Stimulated activated naive CD8-positive, alpha-beta T cell treated with anti-CD3 and anti-CD28 coated beads, Interleukin-15, amount 100 ng/mL, for 72 hours (primary cell): ENCODE results near the gene BTBD10.
"Not testable (repeated sequence)": the region's sequence is repeated elsewhere in the genome, so short reads cannot be mapped to it uniquely, and the experiment has no call there.

Experiments
- ATAC-seq: fragments of 150-1000 bp; cut with Tn5 transposase; 2 replicates; pipeline ENCODE4 v1.10.0; 2021; ENCODE audit warnings: mild to moderate bottlenecking, moderate library complexity
- DNase-seq, 2 donors: peaks; one replicate each; pipeline ENCODE4 v3.0.0; 2021 to 2022
- H3K27ac Mint-ChIP-seq, 2 donors: one replicate each; pipeline ENCODE4 v1.8.0; 2022; ENCODE audit warnings: mild to moderate bottlenecking in 2 of 2, mixed read lengths in 2 of 2, moderate library complexity in 2 of 2
- H3K27me3 Mint-ChIP-seq: one replicate; pipeline ENCODE4 v1.8.0; 2022; ENCODE audit warnings: mixed read lengths
- H3K4me1 Mint-ChIP-seq: one replicate; pipeline ENCODE4 v1.8.0; 2022; ENCODE audit warnings: mild to moderate bottlenecking, mixed read lengths
- H3K4me3 Mint-ChIP-seq, 2 donors: one replicate each; pipeline ENCODE4 v1.8.0; 2022; ENCODE audit warnings: mild to moderate bottlenecking in 2 of 2, mixed read lengths in 2 of 2, moderate library complexity in 1 of 2
- H3K9me3 Mint-ChIP-seq, 2 donors: one replicate each; pipeline ENCODE4 v1.8.0; 2022; ENCODE audit warnings: mixed read lengths in 2 of 2

Gene BTBD10

DNA sequence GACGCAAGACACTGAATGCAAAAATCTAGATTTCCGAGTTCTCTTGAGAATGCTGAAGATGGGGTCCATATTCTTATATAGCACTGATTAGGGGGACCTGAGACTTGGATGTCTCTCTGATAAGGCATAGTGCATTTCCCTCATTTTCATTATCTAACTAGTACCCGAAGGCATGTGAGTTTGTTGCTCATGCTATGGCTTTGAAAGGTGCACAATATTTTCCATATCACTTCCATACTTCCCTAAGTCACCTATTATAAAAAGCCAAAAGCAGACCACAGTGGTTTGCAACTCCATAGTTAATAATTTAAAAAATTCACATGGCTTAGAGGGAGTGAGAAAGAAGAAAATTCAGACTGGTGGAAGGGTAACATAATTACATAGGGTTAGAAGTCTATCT, 1.7 kb downstream of the BTBD10 start:
- Mint-ChIP-seq H3K4me3 (peak overlapping the region in 1 of 2 donors; percentile 99), H3K4me1 (peaks cover 37% of the 10 kb centered on the region), H3K27me3 (no peaks in the 10 kb centered on the region), H3K9me3 (no peaks in the 10 kb centered on the region), H3K27ac (no peak overlapping the region)
- ATAC-seq (no peak), DNase-seq (no peak)

DNA sequence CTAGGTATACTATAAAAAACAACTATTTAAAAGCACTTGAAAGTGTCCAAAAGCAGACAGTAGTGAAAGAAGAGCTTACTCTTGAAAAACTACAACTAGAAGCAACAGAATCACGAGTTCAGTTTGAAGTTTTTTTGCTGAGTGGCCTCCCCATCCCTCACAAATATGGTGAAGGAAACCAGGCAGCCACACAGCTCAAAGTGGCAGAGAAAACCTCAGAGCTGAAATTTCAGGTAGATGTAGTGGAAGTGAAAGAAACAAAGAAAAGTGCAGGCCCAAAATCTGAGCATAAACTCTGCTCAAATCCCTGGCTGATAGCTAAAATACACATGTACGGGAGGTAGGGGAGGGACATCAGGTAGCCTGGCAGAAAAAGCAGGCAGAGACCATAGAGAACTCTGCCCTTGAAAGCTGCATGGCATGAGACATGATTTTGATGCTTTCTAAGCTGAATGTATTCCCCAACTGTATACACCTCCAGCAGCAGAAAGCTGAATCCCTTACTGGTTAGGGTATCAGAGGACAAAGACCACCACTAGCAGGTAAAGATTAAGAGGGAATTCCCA, 12.1 kb downstream of the BTBD10 start:
- peak overlapping the region in 1 of 2 donors; percentile 55 for H3K27ac Mint-ChIP-seq
- peaks cover 0 to 9% of the 10 kb centered on the region in 2 donors for H3K9me3 Mint-ChIP-seq
- H3K27me3 Mint-ChIP-seq, result no peaks in the 10 kb centered on the region
- H3K4me3 Mint-ChIP-seq, result peak overlapping the region; percentile 24 to 54
- DNase-seq (no peak), ATAC-seq (peak; percentile 56)
- H3K4me1 Mint-ChIP-seq, result peaks cover 45% of the 10 kb centered on the region

DNA sequence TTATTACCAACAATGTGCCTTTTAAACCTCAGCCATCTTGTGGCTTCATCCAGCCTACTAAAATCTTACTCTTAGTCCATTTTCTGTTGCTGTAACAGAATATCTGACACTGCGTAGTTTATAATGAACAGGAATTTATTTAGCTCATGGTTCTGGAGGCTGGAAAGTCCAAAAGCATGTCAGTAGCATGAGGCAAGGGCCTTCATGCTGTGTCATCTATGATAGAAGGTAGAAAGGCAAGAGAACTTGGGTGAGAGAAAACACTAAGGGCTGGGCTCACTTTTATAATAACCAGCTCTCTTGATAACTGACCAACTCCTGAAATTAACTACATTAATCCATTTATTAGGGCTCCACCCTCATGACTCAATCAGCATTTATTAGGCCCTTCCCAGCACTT, 13.5 kb downstream of the BTBD10 start:
- DNase-seq (no peak), ATAC-seq (no peak)
- peaks cover 50% of the 10 kb centered on the region for H3K4me1 Mint-ChIP-seq
- peak overlapping the region in 1 of 2 donors; percentile 43 for H3K27ac Mint-ChIP-seq
- no peak overlapping the region for H3K4me3 Mint-ChIP-seq
- H3K9me3 Mint-ChIP-seq, result peaks cover 0 to 9% of the 10 kb centered on the region in 2 donors
- H3K27me3 Mint-ChIP-seq, result no peaks in the 10 kb centered on the region

DNA sequence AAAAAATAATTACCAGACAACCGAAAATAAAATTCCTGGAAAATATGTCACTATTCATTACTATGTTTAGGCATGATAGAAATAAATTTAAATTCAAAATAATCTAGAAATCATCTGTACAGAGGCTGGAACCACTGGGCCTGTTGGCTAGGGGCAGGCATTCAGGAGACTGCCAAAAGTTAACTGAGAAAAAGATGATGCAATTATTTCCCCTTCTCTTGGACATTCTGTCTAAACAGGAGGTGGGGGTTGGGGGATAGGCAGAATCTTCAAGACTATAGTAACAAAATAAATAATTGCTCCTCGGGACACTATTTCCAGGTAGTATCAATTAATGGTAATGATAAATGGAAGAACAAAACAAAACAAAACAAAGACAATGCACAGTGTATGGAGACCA, 14.1 kb downstream of the BTBD10 start:
- H3K4me3 Mint-ChIP-seq, result no peak overlapping the region
- ATAC-seq, result no peak
- H3K27ac Mint-ChIP-seq, result peak overlapping the region in 1 of 2 donors; percentile 83
- peaks cover 0 to 9% of the 10 kb centered on the region in 2 donors for H3K9me3 Mint-ChIP-seq
- H3K27me3 Mint-ChIP-seq, result no peaks in the 10 kb centered on the region
- no peak for DNase-seq
- H3K4me1 Mint-ChIP-seq, result peaks cover 50% of the 10 kb centered on the region

DNA sequence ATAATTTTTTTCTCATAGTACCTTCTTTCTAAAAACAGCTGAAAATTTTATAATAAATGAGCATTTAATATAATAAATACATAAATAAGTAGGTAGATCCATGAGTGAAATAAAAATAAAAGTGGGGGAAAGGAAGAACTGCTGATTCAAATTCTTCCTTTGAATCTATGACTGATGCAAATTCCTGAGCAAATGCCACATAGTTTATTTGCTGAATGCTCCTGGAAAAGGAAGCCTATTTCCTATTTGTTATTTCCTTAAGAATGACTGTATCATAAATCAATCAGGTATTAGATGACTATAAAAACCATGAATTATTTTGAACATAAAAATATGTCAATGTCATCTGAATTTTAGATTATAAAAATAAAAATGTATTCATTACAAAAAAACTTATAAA, 16.6 kb downstream of the BTBD10 start:
- Mint-ChIP-seq H3K4me1 (peaks cover 49% of the 10 kb centered on the region), H3K4me3 (no peak overlapping the region), H3K27me3 (no peaks in the 10 kb centered on the region), H3K27ac (no peak overlapping the region), H3K9me3 (peaks cover 0 to 9% of the 10 kb centered on the region in 2 donors)
- ATAC-seq, result no peak
- no peak for DNase-seq

DNA sequence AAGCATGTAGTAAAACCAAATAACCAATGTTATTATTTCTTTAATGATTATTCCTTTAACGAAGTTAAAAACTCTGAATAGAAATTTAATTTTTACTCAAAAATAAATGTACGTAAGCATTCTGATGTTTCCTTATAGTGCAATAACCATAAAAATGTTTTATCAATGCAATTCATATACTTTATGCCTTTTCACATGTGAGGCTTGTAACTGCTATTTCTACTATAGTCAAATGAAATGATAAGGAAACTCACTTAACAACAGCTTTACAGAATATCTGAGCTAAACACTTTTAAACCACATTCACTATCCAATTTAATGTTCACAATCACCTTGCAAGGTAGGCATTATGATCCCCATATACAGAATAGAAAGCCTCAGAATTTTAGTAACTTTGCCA, 17.4 kb downstream of the BTBD10 start:
- Mint-ChIP-seq H3K27ac (no peak overlapping the region), H3K9me3 (peaks cover 0 to 9% of the 10 kb centered on the region in 2 donors), H3K4me3 (no peak overlapping the region), H3K4me1 (peaks cover 41% of the 10 kb centered on the region), H3K27me3 (no peaks in the 10 kb centered on the region)
- ATAC-seq (no peak), DNase-seq (no peak)

DNA sequence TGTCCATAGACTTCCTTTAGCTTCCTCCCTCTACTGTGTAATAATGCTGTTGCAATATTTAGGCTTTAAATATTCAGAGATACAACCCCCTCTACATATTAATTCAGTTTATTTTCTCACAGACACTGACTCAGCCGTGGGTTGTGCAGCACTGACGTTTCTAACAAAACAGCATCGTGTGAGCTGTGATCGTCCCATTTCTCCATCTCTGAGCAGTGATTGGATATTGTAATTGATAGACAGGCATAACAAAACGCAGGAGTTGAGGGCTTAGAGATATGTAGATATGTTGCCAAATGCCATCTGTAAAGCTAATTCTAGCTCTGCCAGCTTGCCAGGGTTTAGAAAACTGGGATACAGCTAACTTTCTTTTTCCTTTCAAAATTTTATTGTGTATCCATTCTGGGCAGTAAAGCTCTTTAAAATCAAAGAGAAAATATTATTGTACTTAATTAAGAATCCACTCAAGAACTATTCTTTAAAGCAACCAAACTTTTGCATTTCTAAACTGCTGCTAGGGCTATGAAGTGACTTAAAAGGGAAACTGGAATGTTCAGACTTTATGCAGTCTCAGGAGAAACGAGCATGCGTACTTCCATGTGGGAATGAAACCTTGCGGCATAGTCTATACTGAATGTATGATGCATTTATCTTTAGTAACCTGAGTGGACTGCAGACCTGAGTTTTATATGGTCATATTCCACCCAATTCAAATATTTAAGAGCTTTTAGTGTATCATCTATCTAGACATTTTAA, 22.7 kb downstream of the BTBD10 start:
- no peak overlapping the region for H3K27ac Mint-ChIP-seq
- no peaks in the 10 kb centered on the region for H3K9me3 Mint-ChIP-seq
- no peak for ATAC-seq
- H3K4me3 Mint-ChIP-seq, result no peak overlapping the region
- H3K27me3 Mint-ChIP-seq, result no peaks in the 10 kb centered on the region
- DNase-seq, result no peak
- H3K4me1 Mint-ChIP-seq, result peaks cover 22% of the 10 kb centered on the region

DNA sequence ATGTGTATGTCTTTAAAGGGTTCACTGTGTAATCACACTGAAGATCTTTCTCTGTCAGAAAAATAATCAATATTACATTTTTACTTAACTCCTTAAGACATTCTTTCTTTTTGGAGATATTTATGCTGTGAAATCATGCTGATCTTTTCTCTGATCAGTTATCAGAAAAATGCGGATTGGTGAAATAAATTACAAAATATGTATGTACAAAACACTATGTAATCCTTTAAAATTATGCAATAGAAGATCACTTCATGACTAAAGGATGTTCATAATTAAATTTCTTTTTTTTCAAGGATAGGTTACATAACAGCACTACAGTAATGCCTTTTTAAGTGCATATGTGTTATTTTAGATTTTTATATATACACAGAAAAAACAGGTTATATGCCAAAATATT, 24.7 kb downstream of the BTBD10 start:
- Mint-ChIP-seq H3K27ac (no peak overlapping the region), H3K27me3 (no peaks in the 10 kb centered on the region), H3K4me1 (peaks cover 29% of the 10 kb centered on the region), H3K9me3 (no peaks in the 10 kb centered on the region), H3K4me3 (no peak overlapping the region)
- DNase-seq (no peak), ATAC-seq (no peak)

DNA sequence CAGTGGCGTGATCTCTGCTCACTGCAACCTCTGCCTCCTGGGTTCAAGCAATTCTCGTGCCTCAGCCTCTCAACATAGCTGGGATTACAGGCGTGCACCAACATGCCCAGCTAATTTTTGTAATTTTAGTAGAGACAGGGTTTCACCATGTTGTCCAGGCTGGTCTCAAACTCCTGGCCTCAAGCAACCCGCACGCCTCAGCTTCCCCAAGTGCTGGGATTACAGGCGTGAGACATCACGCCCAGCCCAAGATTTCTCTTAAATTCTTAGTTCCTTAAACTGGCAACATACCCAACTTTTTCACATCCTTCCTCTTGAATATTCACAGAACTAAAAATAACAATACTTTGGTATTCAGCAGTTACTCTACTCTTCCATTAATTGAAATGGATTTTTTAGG, 26.2 kb downstream of the BTBD10 start:
- H3K4me3 Mint-ChIP-seq, DNase-seq, H3K27ac Mint-ChIP-seq, H3K9me3 Mint-ChIP-seq, H3K27me3 Mint-ChIP-seq, ATAC-seq: not testable (repeated sequence)
- H3K4me1 Mint-ChIP-seq, result peaks cover 29% of the 10 kb centered on the region

DNA sequence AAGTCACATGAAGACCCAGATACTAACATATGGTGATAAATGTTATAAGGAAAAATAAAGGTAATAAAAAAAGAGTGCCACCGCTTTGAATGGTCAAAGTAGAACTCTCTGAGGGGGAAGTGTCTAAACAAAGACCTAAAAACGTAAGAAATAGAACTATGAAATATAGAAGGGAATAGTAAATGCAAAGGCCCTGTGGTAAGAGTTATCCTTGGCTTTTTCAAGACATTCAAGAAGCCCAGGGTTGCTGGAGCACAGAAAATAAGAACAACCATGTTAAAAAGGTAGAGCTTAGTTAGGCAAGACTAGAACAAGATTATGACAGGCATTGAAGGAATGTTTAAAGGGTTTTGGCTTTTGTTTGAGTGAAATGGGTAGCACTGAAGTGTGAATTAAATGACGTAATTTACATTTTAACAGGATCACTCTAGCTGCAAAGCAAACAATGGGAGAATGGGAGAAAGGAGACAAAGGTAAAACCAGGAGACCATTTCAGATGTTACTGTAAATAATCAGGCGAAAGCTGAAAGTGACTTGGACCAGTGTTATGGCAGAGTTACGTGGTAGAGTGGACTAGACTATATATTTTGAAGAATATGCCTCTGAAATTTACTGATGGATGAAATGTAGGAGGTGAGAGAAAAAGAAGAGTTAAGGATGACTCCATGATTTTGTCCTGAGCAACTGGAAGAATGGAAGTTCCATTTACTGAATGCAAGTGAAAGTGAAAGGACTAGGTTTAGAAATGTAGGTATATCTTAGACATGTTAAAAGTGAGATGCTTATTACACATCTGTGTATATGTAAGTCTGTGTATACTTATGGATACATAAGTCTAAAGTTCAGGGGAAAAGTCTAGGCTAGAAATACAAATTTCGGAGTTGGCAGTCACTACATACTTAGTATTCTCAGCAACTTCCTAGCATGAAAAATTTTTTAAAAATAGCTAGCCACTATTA, 28.5 kb downstream of the BTBD10 start:
- ATAC-seq, result no peak

DNA sequence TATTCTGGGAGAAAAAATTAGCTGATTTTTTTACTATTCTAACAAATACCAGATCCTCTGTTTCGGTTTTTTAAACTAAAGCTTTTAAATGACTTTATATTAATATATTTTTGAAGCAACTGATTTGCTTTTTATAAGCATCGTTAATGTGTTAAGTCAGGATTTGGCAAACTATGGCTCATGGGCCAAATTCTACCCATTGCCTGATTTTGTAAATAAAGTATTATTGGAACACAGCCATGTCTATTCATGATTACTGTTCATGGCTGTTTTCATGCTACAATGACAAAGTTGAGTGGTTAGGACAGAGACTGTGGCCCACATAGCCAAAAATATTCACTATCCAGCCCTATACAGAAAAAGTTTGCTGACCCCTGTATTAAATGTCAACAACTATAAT, 29.6 kb downstream of the BTBD10 start:
- no peak for DNase-seq
- H3K4me1 Mint-ChIP-seq, result peaks cover 23% of the 10 kb centered on the region
- no peaks in the 10 kb centered on the region for H3K27me3 Mint-ChIP-seq
- peaks cover 6 to 9% of the 10 kb centered on the region in 2 donors for H3K9me3 Mint-ChIP-seq
- H3K4me3 Mint-ChIP-seq, result no peak overlapping the region
- no peak overlapping the region for H3K27ac Mint-ChIP-seq
- ATAC-seq, result no peak

More for the DNA sequence above, 28.5 kb downstream of the BTBD10 start:
- no peak for DNase-seq
- H3K27me3 Mint-ChIP-seq, result no peaks in the 10 kb centered on the region
- no peak overlapping the region for H3K27ac Mint-ChIP-seq
- no peak overlapping the region for H3K4me3 Mint-ChIP-seq
- H3K9me3 Mint-ChIP-seq, result peaks cover 0 to under 1% of the 10 kb centered on the region in 2 donors
- H3K4me1 Mint-ChIP-seq, result peaks cover 23% of the 10 kb centered on the region

DNA sequence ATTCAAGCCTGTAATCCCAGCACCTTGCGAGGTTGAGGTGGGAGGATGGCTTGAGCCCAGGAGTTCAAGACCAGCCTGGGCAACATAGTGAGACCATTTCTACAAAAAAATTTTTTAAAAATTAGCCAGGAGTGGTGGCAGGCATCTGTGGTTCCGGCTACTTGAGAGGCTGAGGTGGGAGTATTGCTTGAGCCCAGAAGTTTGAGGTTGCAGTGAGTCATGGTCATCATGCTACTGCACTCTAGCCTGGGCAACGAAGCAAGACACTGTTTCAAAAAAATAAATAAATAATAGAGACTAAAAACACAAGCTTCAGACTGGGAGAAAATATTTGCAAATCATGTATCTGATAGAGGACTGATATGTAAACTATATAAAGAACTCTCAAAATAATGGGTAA, 33.2 kb downstream of the BTBD10 start:
- Mint-ChIP-seq H3K9me3 (peaks cover 21 to 23% of the 10 kb centered on the region in 2 donors), H3K4me1 (peaks cover 18% of the 10 kb centered on the region), H3K4me3 (no peak overlapping the region), H3K27ac (no peak overlapping the region), H3K27me3 (no peaks in the 10 kb centered on the region)
- DNase-seq (no peak), ATAC-seq (no peak)

DNA sequence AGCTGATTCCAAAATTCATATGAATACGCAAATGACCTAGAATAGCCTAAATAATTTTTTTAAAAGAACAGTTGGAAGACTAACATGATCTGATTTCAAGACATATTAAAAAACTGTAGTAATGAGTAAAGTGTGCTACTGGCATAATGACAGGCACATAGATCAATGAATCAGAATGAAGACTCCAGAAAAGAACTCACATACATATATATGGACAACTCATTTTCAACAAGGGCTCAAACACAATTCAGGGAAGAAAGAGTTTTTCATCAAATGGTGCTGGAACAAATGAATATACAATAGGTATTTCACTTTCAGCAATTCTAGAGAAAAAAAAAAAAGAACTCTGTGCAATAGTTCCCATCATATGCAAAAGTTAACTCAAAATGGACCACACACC, 33.7 kb downstream of the BTBD10 start:
- no peak for ATAC-seq
- Mint-ChIP-seq H3K27ac (no peak overlapping the region), H3K4me3 (no peak overlapping the region), H3K27me3 (no peaks in the 10 kb centered on the region), H3K4me1 (peaks cover 18% of the 10 kb centered on the region), H3K9me3 (peaks cover 21 to 23% of the 10 kb centered on the region in 2 donors)
- DNase-seq, result no peak

DNA sequence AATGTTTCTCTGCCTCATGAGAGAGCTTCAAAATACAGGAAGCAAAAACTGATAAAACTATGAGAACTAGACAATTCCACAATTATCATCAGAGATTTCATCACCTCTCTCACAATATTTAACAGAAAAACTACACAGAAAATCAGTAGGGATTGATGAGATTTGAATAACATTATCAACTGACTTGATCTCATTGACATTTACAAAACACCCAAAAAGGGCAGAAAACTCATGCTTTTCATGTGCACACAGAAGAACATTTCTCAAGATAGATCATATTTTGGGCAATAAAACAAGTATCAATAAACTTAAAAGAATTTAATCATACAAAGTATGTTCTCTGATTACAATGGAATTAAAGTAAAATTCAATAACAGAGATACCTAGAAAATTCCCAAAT, 35.6 kb downstream of the BTBD10 start:
- H3K4me3 Mint-ChIP-seq, result no peak overlapping the region
- ATAC-seq (no peak), DNase-seq (no peak)
- no peak overlapping the region for H3K27ac Mint-ChIP-seq
- H3K27me3 Mint-ChIP-seq, result no peaks in the 10 kb centered on the region
- H3K4me1 Mint-ChIP-seq, result peaks cover 10% of the 10 kb centered on the region
- H3K9me3 Mint-ChIP-seq, result peaks cover 21 to 23% of the 10 kb centered on the region in 2 donors

DNA sequence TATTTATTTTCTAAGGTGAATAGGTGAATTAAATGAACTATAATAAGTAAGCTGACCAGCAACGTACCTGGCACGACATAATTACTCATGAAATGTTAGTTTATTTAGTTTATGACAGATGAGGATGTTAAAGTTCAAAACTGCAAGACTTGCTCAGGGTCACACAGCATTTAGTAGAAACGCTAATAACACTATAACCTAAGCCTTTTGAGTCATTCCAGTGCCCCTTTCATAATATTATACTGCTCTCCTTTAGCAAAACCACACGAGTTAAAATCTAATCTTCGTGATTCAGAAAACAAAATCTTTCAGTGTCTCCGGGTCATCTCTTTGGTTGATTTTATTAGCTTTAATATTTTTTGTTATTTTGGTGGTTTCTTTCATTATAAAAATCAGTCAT, 39.6 kb downstream of the BTBD10 start:
- peaks cover 14% of the 10 kb centered on the region for H3K4me1 Mint-ChIP-seq
- H3K4me3 Mint-ChIP-seq, result no peak overlapping the region
- ATAC-seq (no peak), DNase-seq (no peak)
- H3K27ac Mint-ChIP-seq, result no peak overlapping the region
- H3K9me3 Mint-ChIP-seq, result peaks cover 13 to 14% of the 10 kb centered on the region in 2 donors
- no peaks in the 10 kb centered on the region for H3K27me3 Mint-ChIP-seq

DNA sequence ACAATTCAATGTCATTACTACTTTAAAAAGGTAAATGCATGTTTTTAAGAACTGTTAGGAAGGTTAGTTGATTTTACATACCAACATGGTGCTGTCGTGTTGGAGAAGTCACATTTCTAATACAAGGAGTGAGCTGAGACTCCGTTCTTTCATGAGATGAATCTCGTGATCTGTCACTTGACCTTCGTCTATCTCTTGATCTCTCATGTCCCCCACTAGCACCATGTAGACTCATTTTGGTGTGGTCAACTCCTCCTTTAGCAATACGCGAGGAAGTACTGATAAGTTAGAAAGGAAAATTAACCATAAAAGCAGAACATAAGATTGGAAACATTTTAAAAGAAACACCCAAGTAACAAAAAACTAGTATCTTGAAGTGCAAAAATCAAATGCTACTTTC, 41.5 kb downstream of the BTBD10 start:
- H3K4me1 Mint-ChIP-seq, result peaks cover 14% of the 10 kb centered on the region
- ATAC-seq (no peak), DNase-seq (no peak)
- H3K4me3 Mint-ChIP-seq, result no peak overlapping the region
- H3K9me3 Mint-ChIP-seq, result no peaks in the 10 kb centered on the region
- H3K27me3 Mint-ChIP-seq, result no peaks in the 10 kb centered on the region
- no peak overlapping the region for H3K27ac Mint-ChIP-seq
